ENCODE results near the gene PIK3R6.

Gene PIK3R6

DNA sequence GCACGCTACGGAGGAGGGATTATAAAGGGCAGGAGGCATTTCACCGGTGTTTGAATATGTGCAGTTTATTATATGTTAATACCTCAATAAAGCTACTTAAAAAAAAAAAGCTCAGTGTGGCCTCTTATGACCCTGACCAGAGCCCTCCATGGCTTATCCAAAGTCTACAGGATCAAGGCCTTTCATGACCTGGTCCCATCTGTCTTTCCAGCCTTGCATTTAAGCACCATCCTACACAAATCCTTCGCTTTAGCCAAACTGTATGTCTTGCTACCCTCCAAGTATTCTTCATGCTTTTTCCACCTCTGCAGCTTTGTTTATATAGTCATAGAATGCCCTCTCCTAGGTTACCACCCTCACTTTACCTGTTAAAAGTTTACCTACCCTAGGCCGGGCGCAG lies 74.8 kb downstream of the PIK3R6 start:
- no peak for DNase-seq (ENCODE audit: low read depth)

DNA sequence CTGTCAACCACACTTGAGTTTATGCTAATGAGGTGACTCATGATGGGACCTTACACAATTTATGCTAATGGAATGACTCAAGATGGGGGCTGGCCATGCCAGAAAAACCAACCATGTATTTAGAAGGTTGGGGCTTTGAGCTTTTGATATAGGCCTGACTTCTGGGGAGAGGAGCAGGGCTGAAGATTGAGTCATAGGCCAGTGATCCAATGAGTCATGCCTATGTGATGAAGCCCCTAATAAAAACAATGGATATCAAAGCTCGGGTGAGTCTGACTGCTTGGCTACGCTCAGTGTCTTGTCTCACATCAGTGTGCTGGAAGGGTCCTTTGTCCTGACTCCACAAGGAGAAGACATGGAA lies 75.6 kb downstream of the PIK3R6 start:
- DNase-seq (ENCODE audit: low read depth), result no peak

DNA sequence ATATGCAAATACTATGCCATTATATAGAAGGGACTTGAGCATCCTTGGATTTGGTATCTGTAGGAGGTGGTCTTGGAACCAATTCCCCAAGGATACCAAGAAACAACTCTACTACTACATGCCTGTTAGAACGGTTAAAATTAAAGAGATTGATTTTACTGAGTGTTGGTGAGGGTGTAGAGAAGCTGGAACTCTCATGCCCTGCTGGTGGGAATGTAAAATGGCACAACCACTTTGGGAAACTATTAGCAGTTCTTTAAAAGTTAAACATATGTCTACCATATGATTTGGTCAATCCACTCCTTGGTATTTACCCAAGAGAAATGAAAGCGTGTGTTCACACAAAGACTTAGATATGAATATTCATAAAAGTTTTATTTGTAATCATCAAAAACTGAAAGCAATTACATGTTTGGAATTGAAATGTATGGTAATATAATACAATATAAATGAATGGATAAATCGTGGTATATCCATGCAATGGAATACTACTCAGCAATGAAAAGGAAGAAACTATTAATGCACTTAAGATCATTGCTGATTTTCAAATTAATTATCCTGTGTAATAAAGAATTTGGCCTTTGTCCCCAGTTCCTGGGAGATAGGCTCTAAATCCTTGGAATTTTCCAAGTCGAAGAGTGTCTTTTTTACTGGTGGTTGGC lies 76.1 kb downstream of the PIK3R6 start:
- no peak for DNase-seq (ENCODE audit: low read depth)

GRCh38 chr17:8789743-8790142 lies 77.7 kb downstream of the PIK3R6 start:
- no peak for DNase-seq (ENCODE audit: low read depth)

GRCh38 chr17:8788998-8789397 lies 78.5 kb downstream of the PIK3R6 start:
- no peak for DNase-seq (ENCODE audit: low read depth)

DNA sequence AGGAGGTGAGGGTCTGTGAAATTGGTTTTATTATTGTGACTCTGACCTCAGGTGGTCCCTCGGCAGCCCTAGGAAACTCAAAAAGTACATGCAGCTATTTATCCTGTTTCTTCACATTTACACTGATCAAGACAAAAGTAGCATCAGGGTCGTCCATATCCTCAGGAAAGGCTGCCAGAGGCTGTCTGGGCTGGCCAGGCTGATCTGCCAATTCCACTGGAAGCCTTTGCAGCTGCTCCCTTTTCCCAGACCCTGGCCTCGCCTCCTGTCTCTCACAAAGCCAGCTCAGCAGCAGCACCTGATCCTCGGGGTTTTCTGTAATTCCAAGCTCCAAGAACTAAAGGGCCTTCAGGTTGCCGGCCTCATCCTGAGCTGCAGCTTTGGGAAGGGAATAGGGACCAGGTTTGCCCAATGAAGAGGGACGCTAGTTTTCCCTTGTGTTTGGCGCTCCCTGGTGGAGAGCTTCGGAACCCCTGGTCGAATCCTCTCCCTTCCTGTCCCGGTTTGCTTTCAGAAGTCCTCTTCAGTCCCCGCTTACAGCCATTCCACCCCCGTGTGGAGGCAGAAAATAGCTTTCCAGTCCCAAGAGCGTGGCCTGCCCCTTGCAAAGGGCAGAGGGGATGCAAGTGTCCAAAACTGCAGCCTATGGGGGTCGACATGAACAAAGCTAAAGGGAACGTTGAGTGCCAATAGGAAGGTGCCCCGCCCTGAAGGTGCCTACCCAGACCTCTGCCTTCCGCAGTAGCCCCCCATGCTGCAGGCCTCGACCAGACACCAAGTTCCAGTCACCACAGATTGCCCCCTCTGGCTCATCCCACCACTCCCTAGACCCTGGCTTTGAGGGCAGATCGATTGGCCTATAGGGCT lies 81.7 kb downstream of the PIK3R6 start:
- peak; percentile 36 for DNase-seq (ENCODE audit: low read depth)

GRCh38 chr17:8782176-8782575 lies 85.3 kb downstream of the PIK3R6 start:
- no peak for DNase-seq (ENCODE audit: low read depth)

GRCh38 chr17:8781776-8782175 lies 85.7 kb downstream of the PIK3R6 start:
- DNase-seq (ENCODE audit: low read depth), result no peak

GRCh38 chr17:8776881-8777280 lies 90.6 kb downstream of the PIK3R6 start:
- DNase-seq (ENCODE audit: low read depth), result no peak

- DNase-seq (ENCODE audit: low read depth), result no peak
These were observed 91.2 kb downstream of the PIK3R6 start for GRCh38 chr17:8776248-8776647.

DNA sequence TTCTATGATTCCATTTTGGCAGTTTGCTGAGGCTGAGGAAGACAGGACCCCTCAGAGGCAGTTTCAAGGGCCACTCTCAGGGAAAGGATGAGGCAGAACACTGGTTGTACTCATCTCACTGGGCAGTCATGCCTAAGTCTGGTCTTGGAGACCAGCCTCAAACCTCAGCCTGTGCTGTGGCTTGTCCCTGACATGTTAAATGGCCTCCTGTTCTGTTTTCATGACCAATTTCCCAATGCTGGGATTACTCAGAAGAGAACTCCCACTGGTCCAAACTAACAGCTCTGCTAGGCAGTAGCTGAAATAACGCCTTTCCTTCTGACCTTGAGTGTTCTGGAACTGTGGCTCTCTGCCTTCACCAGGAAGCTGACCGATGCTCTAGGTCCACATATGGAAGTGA lies 100.7 kb downstream of the PIK3R6 start:
- DNase-seq (ENCODE audit: low read depth), result no peak

- no peak for DNase-seq (ENCODE audit: low read depth)
These were observed 105.5 kb downstream of the PIK3R6 start for GRCh38 chr17:8762012-8762411.

DNA sequence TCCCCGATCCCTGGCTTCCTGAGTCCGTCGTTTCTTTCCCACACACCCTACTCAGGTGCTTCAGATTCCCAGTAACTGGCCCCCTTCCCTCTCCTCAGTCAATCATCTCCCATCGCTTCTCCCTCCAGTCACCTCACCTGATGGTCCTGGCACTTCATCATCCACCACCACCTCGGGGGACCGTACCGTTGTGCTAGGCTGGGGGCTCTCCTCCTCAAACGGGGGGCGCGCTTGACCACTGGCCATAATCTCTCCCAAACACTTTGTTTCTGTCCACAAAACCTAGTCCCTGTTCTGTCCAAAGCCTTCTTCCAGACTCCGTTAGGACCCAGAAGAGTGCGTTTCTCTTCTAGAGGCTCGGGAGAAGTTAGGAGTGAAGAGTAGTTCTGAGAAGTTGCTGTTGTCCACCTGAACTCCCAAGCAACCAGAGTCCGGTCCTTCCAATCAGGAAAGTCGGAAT lies 109.3 kb downstream of the PIK3R6 start, which contains the start of gene SPDYE4:
TSS of gene SPDYE4 (minus strand) at position 410 of the 460 bp plus-strand sequence. CDS start at position 246, 164 bp downstream.
- no peak for DNase-seq (ENCODE audit: low read depth)

- DNase-seq (ENCODE audit: low read depth), result no peak
These were observed 110.3 kb downstream of the PIK3R6 start for GRCh38 chr17:8757189-8757588.

DNA sequence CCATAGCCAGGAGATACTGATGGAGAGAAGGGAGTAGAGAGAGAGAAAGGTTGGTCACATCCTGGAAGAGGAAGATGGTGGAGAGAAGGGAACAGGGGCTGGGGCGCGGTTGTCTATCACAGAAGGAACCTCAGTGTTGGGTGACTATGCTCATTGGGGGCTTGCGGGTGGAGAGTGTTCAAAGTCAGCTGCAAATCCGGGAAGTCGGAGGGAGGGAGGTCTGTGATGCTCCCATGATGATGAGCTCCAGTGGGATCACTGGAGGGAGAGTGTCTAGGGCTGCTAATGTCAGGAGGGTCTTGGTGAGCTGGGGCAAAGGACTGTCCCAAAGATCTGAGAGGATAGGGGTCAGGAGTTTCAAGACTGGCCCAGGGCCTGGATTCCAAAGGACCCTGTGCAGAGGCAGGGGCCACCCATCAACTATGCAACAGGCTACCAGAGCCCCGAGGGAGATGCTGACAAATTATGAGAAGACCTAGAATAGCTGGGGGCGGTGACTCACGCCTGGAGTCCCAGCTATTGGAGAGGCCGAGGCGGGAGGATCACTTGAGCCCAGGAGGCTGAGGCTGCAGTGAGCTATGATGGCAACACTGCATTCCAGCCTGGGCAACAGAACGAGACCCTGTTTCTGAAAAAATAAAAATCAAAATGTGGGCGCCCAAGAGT lies 111.8 kb downstream of the PIK3R6 start:
- DNase-seq (ENCODE audit: low read depth), result no peak

DNA sequence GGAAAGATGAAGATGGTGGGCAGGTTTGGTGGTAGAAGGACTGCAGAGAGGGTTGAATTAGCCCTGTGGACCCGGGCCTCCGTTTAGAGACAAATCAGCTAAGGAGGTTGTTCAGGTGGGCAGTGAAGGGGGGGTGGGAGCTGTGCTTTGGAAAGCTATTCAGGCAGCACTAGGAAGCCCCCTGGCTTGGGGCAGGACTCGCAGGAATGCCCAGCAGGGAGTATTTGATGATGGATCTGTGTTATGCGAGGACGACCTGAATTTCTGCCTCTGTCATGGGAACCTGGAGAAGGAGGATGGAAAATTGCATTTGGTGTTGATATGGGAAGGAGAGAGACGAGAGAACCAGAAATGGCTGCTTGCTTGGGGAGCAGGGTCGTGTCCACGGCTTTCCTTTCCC lies 112.6 kb downstream of the PIK3R6 start:
- no peak for DNase-seq (ENCODE audit: low read depth)

GRCh38 chr17:8753976-8754440 lies 113.5 kb downstream of the PIK3R6 start:
- DNase-seq (ENCODE audit: low read depth), result no peak

DNA sequence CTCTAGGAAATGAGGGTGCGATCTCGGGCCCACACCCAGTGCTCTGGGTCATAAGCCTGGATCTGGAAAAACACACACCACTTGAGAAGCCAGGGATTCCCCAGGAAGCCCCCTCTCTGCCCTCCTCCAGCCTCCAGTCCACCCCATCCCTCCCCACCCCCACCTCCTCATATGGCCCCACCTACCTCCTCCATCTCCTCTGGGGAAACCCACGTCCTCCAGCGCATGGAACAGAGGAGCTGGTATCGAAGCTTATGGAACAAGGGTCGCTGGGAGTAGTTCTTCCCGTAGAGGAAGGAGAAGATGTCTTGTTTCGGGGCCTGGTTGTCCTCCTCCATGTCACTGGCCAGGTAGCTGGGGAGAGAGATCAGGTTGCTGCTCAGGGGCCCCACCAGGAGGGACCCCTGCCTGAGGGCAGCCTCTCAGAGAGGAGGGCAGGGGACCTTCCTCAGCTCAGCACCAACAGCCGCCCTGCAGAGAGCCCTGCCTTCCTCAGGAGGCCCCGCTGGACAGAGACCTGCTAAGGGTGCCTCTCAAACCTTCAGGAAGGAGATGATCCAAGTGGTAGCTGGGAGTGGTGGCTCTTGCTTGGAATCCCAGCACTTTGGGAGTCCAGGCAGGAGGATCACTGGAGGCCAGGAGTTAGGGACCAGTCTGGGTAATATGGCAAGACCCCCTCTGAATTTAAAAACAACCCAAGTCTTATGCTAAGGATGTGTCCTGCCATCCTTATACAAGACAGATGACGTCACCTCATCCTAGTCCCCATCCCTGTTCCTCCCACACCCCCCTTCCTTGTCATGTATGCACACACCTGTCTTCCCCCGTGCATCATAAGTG lies 114.1 kb downstream of the PIK3R6 start:
- no peak for DNase-seq (ENCODE audit: low read depth)
